HG02981 (cell line): ENCODE data around the gene FBRS.
"Not testable (repeated sequence)": the region's sequence is repeated elsewhere in the genome, so short reads cannot be mapped to it uniquely, and the experiment has no call there.

Experiments
- ATAC-seq: cut with Tn5 transposase; IDR thresholded peaks from one replicate; pipeline ENCODE4 v1.9.1; 2021; ENCODE audit warnings: mild to moderate bottlenecking, moderate library complexity; ENCODE audit not compliant: unreplicated experiment

Gene FBRS

GRCh38 chr16:30657866-30658730, at the start of gene FBRS:
TSS of gene FBRS (plus strand) at chr16:30658431. CDS start at chr16:30659519, 1,088 bp downstream.
- peak; percentile 65 for ATAC-seq

- ATAC-seq: peak; percentile 21
Observed at GRCh38 chr16:30609002-30609925, 49.0 kb upstream of the FBRS start.

DNA sequence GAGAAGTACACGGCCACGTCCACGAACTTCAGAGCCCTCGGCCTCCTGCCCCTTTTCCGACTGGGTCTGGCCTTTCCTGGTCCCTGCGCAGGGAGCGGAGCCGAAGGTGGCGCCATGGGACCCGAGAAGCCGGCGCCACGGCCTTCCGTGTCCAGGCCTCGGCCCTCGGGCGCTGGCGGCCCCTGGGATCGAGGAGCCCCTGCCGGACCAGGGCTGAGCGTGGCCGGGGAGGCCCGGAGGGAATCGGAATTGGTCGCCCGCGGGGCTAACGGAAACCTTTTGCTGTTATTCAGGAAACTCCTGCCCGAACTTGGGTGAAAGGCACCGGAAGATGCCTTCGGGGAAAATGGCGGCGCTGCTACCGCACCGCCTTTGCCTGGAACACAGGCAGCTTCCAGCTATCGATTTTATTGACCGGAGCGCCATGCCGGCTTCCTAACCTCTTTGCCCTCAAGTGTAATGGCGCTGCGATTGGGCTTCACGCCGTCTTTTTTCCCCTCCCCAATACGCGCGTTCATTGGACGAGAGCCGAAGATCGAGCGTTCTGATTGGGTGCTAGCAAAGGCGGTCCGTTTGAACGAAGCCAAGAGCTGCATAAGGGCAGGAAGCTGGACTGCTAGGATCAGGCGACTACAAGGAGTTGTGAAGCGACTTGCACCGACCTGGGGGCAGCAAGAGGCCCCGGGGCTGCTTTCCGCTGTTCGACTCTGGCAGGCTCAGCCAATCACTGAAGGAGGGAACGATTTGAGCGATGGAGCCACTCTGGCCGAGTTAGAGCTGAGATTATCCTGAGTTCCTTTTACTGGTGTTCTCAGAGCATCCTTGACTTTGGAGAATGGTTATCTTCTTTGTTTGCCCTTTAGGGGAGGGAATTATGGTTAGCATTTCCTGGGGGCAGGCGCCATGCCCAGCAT, 48.0 kb upstream of the FBRS start, which contains the start of gene ZNF689:
TSS of gene ZNF689 (minus strand) at position 464 of the 914 bp plus-strand sequence. CDS start at position 116, 348 bp downstream.
- ATAC-seq: peak; percentile 87

DNA sequence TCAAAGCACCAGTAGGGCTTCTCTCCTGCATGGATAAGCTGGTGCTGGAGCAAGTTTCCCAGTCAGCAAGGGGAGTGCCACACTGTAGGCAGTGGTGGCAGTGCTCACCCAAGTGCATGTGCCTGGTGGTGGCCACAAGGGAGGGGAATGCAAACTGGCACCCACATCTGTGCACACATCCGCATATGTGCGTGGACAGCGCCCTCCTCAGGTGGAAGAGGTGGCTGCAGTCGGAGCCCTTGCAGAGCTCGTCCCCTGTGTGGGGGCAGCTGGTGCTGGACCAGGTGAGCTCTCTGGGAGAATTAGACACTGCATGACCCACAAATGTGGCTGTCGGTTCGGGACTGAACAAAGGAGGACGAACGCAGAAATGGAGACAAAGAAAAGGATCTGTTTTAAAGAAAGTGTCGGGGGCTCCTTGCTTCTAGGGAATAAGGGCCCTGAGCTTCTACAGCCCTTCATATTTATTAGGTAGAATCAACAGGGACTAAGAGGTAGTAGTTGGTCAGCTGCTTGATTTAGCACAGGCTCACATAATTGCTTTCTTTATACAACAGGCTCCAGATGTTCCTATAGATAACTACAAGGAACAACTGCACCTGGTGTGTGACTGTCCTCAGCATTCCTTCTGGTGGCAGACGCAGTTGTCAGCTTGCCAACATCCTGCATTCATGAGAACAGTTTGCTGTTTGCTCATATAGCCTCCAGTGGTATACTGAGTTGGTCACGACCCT, 42.7 kb upstream of the FBRS start:
- ATAC-seq: no peak

DNA sequence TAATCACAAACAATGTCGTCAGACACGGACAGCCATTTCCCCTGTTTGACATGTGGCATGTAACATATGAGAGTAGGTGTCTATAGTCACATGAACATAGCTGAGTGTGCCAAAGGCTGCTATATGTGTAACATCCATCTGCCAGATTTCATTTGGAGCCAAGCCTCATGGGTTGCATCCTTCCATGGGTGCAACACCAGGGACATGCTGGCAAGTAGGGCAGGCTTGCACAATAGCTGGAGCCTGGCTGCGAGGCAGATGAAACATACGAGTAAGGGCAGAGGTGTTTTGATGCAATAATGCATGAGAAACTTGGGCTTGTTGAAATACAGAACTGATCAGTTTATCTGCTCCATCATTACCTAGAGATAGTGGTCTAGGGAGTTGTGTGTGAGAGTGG, 39.0 kb upstream of the FBRS start:
- ATAC-seq: no peak

DNA sequence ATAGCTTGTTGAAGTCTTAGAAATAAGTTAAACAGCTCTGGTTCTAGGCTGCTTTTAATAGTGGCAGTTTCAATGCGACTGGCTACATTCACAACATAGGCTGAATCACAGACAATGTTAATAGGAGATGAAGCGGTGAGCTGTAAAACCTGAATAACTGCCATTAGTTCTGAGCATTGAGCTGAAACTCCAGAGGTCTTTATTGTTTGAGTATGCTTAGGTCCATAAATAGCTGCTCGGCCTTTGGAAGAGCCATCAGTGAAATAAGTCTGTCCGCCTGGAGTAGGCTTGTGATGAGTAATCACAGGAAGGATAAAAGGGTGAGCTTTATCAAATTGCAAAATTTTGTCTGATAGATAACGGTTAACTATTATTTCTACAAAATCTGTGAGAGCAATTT, 38.6 kb upstream of the FBRS start:
- ATAC-seq: no peak

DNA sequence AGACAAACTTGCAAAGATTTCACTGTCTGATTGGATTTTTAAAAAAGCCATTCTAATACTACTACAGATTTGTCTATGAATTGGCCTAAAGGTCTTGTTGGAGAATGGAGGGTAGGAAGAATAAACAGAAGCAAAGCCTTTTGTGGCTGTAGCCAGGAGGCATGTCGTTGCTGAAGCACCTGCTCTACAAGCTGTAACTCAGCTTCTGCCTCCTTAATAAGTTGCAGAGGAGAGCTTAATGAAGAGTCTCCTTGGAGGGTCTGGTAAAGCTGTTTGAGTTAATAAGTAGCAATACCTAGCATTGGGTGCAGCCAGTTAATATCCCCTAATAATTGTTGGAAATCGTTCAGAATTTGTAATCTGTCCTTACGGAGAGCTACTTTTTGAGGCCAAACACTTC, 38.1 kb upstream of the FBRS start:
- no peak for ATAC-seq

GRCh38 chr16:30621765-30622164, 36.5 kb upstream of the FBRS start:
- no peak for ATAC-seq

GRCh38 chr16:30622455-30623032, 35.7 kb upstream of the FBRS start:
- ATAC-seq: no peak

- ATAC-seq: no peak
Observed at GRCh38 chr16:30623536-30624283, 34.5 kb upstream of the FBRS start.

DNA sequence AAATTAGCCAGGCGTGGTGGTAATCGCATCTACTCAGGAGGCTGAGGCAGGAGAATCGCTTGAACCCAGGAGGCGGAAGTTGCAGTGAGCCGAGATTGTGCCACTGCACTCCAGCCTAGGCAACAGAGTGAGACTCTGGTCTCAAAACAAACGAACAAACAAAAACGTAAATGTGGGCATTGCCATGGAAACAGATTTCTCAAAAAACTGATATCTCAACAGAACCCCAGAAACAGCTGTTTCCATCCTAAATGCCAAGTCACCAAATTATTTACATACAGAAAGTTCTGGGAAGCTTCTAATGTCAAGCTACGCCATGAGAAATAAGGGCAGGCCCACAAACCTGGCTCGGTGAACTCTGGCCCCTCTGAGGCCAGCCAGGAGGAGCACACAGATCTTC, 32.0 kb upstream of the FBRS start:
- ATAC-seq: no peak

GRCh38 chr16:30628628-30629540, 29.3 kb upstream of the FBRS start:
- ATAC-seq: no peak

GRCh38 chr16:30632454-30632853, 25.8 kb upstream of the FBRS start:
- ATAC-seq: not testable (repeated sequence)

- ATAC-seq: no peak
Observed at GRCh38 chr16:30633526-30633925, 24.7 kb upstream of the FBRS start.

GRCh38 chr16:30636599-30636998, 21.6 kb upstream of the FBRS start:
- ATAC-seq: no peak

GRCh38 chr16:30637139-30637538, 21.1 kb upstream of the FBRS start:
- not testable (repeated sequence) for ATAC-seq

- ATAC-seq: no peak
Observed at GRCh38 chr16:30637944-30638343, 20.3 kb upstream of the FBRS start.
